Keratinocyte (primary cell): ENCODE measurements around the gene GALNS. TPM values are rescaled to one million over a fixed set of nuclear protein-coding genes. Genes with fewer than 3 reads are reported as not detected.

Source experiments
- DNase-seq: peaks from one replicate; pipeline ENCODE4 v3.0.0-alpha.2; 2011; ENCODE audit warnings: low read depth, missing footprints, low spot score
- FAIRE-seq: peaks from 2 replicates; lab custom pipeline; 2011; peaks lifted over from hg19 to GRCh38; lab: Jason Lieb, UNC
- H2AFZ ChIP-seq: 2 replicates; pipeline ENCODE4 v1.6.0; 2012; ENCODE audit warnings: low read length, control low read depth, inconsistent platforms; ENCODE audit not compliant: control insufficient read depth
- H3K27ac ChIP-seq: 2 replicates; pipeline ENCODE4 v1.5.1; 2011; ENCODE audit warnings: low read length; ENCODE audit not compliant: control insufficient read depth, insufficient read depth
- H3K27me3 ChIP-seq: 3 replicates; pipeline ENCODE4 v1.6.0; 2011; ENCODE audit warnings: low read length; ENCODE audit not compliant: control insufficient read depth, insufficient read depth; ENCODE audit errors: extremely low read depth
- H3K36me3 ChIP-seq, 2 experiments: 2 replicates in 1 of 2; 3 replicates in 1 of 2; pipeline ENCODE4 v1.5.1; 2011; ENCODE audit warnings: low read length in 2 of 2, mild to moderate bottlenecking in 1 of 2; ENCODE audit not compliant: control insufficient read depth in 2 of 2, insufficient read depth in 2 of 2; ENCODE audit errors: extremely low read depth in 1 of 2
- H3K4me1 ChIP-seq: 3 replicates; pipeline ENCODE4 v1.5.1; 2011; ENCODE audit warnings: low read length; ENCODE audit not compliant: control insufficient read depth, insufficient read depth; ENCODE audit errors: extremely low read depth
- H3K4me2 ChIP-seq: 3 replicates; pipeline ENCODE4 v1.6.0; 2011; ENCODE audit warnings: low read depth, low read length; ENCODE audit not compliant: control insufficient read depth, insufficient read depth; ENCODE audit errors: extremely low read depth
- H3K4me3 ChIP-seq, 3 experiments: fragments of 200-600 bp in 1 of 3; sonication (generic) in 1 of 3; 2 replicates in 2 of 3; 3 replicates in 1 of 3; pipeline ENCODE4 v1.5.1; 2011 to 2016; ENCODE audit warnings: low read length in 3 of 3, mild to moderate bottlenecking in 3 of 3, control low read depth in 2 of 3, inconsistent platforms in 1 of 3, low read depth in 1 of 3, mixed read lengths in 1 of 3, mixed run types in 1 of 3, moderate library complexity in 1 of 3; ENCODE audit not compliant: control insufficient read depth in 2 of 3, insufficient read depth in 2 of 3; ENCODE audit errors: extremely low read depth in 1 of 3
- H3K79me2 ChIP-seq: 2 replicates; pipeline ENCODE4 v1.6.0; 2012; ENCODE audit warnings: low read length; ENCODE audit not compliant: control insufficient read depth, insufficient read depth
- H3K9ac ChIP-seq: 3 replicates; pipeline ENCODE4 v1.6.0; 2011; ENCODE audit warnings: low read length; ENCODE audit not compliant: control insufficient read depth, insufficient read depth; ENCODE audit errors: extremely low read depth
- H3K9me1 ChIP-seq: 3 replicates; pipeline ENCODE4 v1.6.0; 2011; ENCODE audit warnings: low read length; ENCODE audit not compliant: control insufficient read depth, insufficient read depth; ENCODE audit errors: extremely low read depth
- H3K9me3 ChIP-seq: 2 replicates; pipeline ENCODE4 v1.5.1; 2012; ENCODE audit warnings: low read depth, low read length; ENCODE audit not compliant: control insufficient read depth
- H4K20me1 ChIP-seq: 3 replicates; pipeline ENCODE4 v1.6.0; 2011; ENCODE audit warnings: low read length; ENCODE audit not compliant: control insufficient read depth, insufficient read depth; ENCODE audit errors: extremely low read depth
- CTCF ChIP-seq, 3 experiments: IDR thresholded peaks in 1 of 3; conservative IDR thresholded peaks in 1 of 3; optimal IDR thresholded peaks in 1 of 3; 2 replicates in 2 of 3; 3 replicates in 1 of 3; pipeline versions ENCODE3 to v1.5.1; 2011; ENCODE audit warnings: low read length in 3 of 3, mild to moderate bottlenecking in 3 of 3, moderate library complexity in 2 of 3, control low read depth in 1 of 3, inconsistent platforms in 1 of 3; ENCODE audit not compliant: insufficient read depth in 2 of 3; ENCODE audit errors: extremely low read depth in 1 of 3
- EZH2 ChIP-seq: IDR thresholded peaks from one replicate; pipeline ENCODE4 v1.6.1; 2012; ENCODE audit warnings: inconsistent platforms, mild to moderate bottlenecking, low read length, moderate library complexity
- dilution Hi-C: fragments of 300-500 bp; cut with MboI; formaldehyde crosslinking; loops from one replicate; pipeline ENCODE4 v1.7.0; 2020; ENCODE audit warnings: low sequenced_read_pairs; ENCODE audit not compliant: extremely low pct_ligation_motif_present
- polyA plus RNA-seq, 5 experiments: library from polyadenylated mRNA; depleted of rRNA in 3 of 5; stranded (reverse) in 3 of 5; stranded (forward) in 1 of 5; unstranded in 1 of 5; fragments of >200 nt; gene quantifications; 1 replicate in 1 of 5; 2 replicates in 3 of 5; 3 replicates in 1 of 5; pipeline versions ENCODE4 v1.2.1 to v1.2.3, GENCODE V29; 2011 to 2012; ENCODE audit warnings: missing spikeins in 2 of 5, low read depth in 1 of 5, low replicate concordance in 1 of 5

The GALNS gene
- polyA plus RNA-seq, 1 donor (not counting 4 experiments of a cell fraction or from before 2014, with no cell fraction given): 8.3 TPM

- Histone ChIP-seq H3K4me2 (no peak overlapping the region), H3K27me3 (no peaks in the 10 kb centered on the region), H3K4me3 (no peak overlapping the region), H3K9ac (no peak overlapping the region), H3K27ac (no peak overlapping the region), H2AFZ (no peak overlapping the region), H3K9me1 (no peaks in the 10 kb centered on the region), H3K36me3 (no peaks in the 10 kb centered on the region), H3K79me2 (peaks cover 5% of the 10 kb centered on the region), H3K9me3 (no peaks in the 10 kb centered on the region), H3K4me1 (peaks cover 5% of the 10 kb centered on the region), H4K20me1 (no peaks in the 10 kb centered on the region)
- DNase-seq (no peak), FAIRE-seq (no peak)
- dilution Hi-C loops: no loop called here
- TF ChIP-seq CTCF (optimal IDR thresholded peaks at IDR 0.05 in 1 of 3, IDR thresholded peaks at IDR 0.05 in 1 of 3, conservative IDR thresholded peaks at IDR 0.05 in 1 of 3; ENCODE audit: extremely low read depth in 1 of 3, insufficient read depth in 2 of 3, low read length in 3 of 3) (no peak), EZH2 (no peak)
These were observed 57.0 kb downstream of the GALNS start for GRCh38 chr16:88799569-88800276.

- no peak for FAIRE-seq
These were observed 57.8 kb downstream of the GALNS start for GRCh38 chr16:88798772-88799455.

More at GRCh38 chr16:88798772-88799455, 57.8 kb downstream of the GALNS start:
- no peak for TF ChIP-seq EZH2
- TF ChIP-seq CTCF (optimal IDR thresholded peaks at IDR 0.05 in 1 of 3, IDR thresholded peaks at IDR 0.05 in 1 of 3, conservative IDR thresholded peaks at IDR 0.05 in 1 of 3; ENCODE audit: extremely low read depth in 1 of 3, insufficient read depth in 2 of 3, low read length in 3 of 3): no peak
- Histone ChIP-seq H3K4me3 (no peak overlapping the region), H3K79me2 (no peaks in the 10 kb centered on the region), H3K9ac (no peak overlapping the region), H3K9me3 (no peaks in the 10 kb centered on the region), H3K4me2 (no peak overlapping the region), H4K20me1 (no peaks in the 10 kb centered on the region), H3K4me1 (peaks cover 2% of the 10 kb centered on the region), H3K36me3 (no peaks in the 10 kb centered on the region), H3K27ac (no peak overlapping the region), H3K27me3 (no peaks in the 10 kb centered on the region), H3K9me1 (no peaks in the 10 kb centered on the region), H2AFZ (no peak overlapping the region)
- dilution Hi-C loops: no loop called here
- no peak for DNase-seq
